DOHH2 (cell line): ENCODE data around the gene MYOG.

ENCODE experiments used
- H3F3A ChIP-seq: fragments of 200-600 bp; sonication (generic), shearing (Covaris generic); 2 replicates; pipeline ENCODE4 v1.6.0; 2016; ENCODE audit warnings: antibody characterized with exemption, mild to moderate bottlenecking; ENCODE audit not compliant: control insufficient read depth, insufficient read depth
- H3K27ac ChIP-seq: fragments of 200-600 bp; sonication (generic); 2 replicates; pipeline ENCODE4 v1.5.1; 2014; ENCODE audit warnings: low read depth, mild to moderate bottlenecking, low read length, moderate library complexity
- H3K27me3 ChIP-seq: fragments of 200-600 bp; sonication (generic); 2 replicates; pipeline ENCODE4 v1.6.1; 2014; ENCODE audit warnings: mild to moderate bottlenecking, low read length, mixed read lengths; ENCODE audit not compliant: control insufficient read depth
- H3K36me3 ChIP-seq: fragments of 200-600 bp; sonication (generic); 2 replicates; pipeline ENCODE4 v1.6.1; 2014; ENCODE audit warnings: mild to moderate bottlenecking, low read length, moderate library complexity, mixed read lengths; ENCODE audit not compliant: control insufficient read depth
- H3K4me1 ChIP-seq: fragments of 200-600 bp; sonication (generic); 2 replicates; pipeline ENCODE4 v1.6.1; 2014; ENCODE audit warnings: mild to moderate bottlenecking, low read length, mixed read lengths; ENCODE audit not compliant: control insufficient read depth
- H3K4me2 ChIP-seq: fragments of 200-600 bp; sonication (generic); 2 replicates; pipeline ENCODE4 v1.6.0; 2014; ENCODE audit warnings: mild to moderate bottlenecking, low read length, moderate library complexity
- H3K4me3 ChIP-seq: fragments of 200-600 bp; sonication (generic); 2 replicates; pipeline ENCODE4 v1.5.1; 2014; ENCODE audit warnings: mild to moderate bottlenecking, low read length, mixed read lengths
- H3K79me2 ChIP-seq: fragments of 200-600 bp; sonication (generic); 2 replicates; pipeline ENCODE4 v1.6.1; 2014; ENCODE audit warnings: mild to moderate bottlenecking, low read length, mixed read lengths; ENCODE audit not compliant: control insufficient read depth
- H3K9me2 ChIP-seq: fragments of 200-600 bp; sonication (generic); replicated peaks from 2 replicates; pipeline ENCODE4 v1.6.1; 2014; ENCODE audit warnings: mild to moderate bottlenecking, low read length, mixed read lengths; ENCODE audit not compliant: control insufficient read depth
- H3K9me3 ChIP-seq: fragments of 200-600 bp; sonication (generic); 2 replicates; pipeline ENCODE4 v1.6.1; 2014; ENCODE audit warnings: antibody characterized with exemption, low read length, mixed read lengths; ENCODE audit not compliant: control insufficient read depth, insufficient read depth
- H4K20me1 ChIP-seq: fragments of 200-600 bp; sonication (generic); 2 replicates; pipeline ENCODE4 v1.6.0; 2014; ENCODE audit warnings: low read depth, mild to moderate bottlenecking, antibody characterized with exemption, low read length, moderate library complexity; ENCODE audit not compliant: control insufficient read depth, insufficient read depth
- EZH2phosphoT487 ChIP-seq: fragments of 200-600 bp; sonication (generic); IDR thresholded peaks from 2 replicates; pipeline ENCODE4 v1.6.1; 2017; ENCODE audit warnings: borderline replicate concordance, mild to moderate bottlenecking, antibody characterized with exemption, low read length, moderate library complexity, mixed read lengths
- TF ChIP-seq, protein P1 (sequence below): fragments of 200-600 bp; sonication (generic); IDR thresholded peaks from one replicate; pipeline ENCODE4 v1.5.1; 2014; ENCODE audit warnings: antibody characterized with exemption, mild to moderate bottlenecking, low read depth, low read length; ENCODE audit not compliant: poor library complexity, severe bottlenecking

Gene MYOG

GRCh38 chr1:203103829-203104495 lies 18.1 kb upstream of the MYOG start:
- H3K79me2 ChIP-seq: no peaks in the 10 kb centered on the region
- no peaks in the 10 kb centered on the region for H3K4me1 ChIP-seq
- no peaks in the 10 kb centered on the region for H4K20me1 ChIP-seq
- no peaks in the 10 kb centered on the region for H3K9me3 ChIP-seq
- no peaks in the 10 kb centered on the region for H3K9me2 ChIP-seq
- no peaks in the 10 kb centered on the region for H3K36me3 ChIP-seq
- peaks cover 13% of the 10 kb centered on the region for H3K27me3 ChIP-seq
- H3K4me3 ChIP-seq: no peak overlapping the region
- no peak overlapping the region for H3K27ac ChIP-seq
- no peaks in the 10 kb centered on the region for H3F3A ChIP-seq
- TF ChIP-seq, protein P1, sequence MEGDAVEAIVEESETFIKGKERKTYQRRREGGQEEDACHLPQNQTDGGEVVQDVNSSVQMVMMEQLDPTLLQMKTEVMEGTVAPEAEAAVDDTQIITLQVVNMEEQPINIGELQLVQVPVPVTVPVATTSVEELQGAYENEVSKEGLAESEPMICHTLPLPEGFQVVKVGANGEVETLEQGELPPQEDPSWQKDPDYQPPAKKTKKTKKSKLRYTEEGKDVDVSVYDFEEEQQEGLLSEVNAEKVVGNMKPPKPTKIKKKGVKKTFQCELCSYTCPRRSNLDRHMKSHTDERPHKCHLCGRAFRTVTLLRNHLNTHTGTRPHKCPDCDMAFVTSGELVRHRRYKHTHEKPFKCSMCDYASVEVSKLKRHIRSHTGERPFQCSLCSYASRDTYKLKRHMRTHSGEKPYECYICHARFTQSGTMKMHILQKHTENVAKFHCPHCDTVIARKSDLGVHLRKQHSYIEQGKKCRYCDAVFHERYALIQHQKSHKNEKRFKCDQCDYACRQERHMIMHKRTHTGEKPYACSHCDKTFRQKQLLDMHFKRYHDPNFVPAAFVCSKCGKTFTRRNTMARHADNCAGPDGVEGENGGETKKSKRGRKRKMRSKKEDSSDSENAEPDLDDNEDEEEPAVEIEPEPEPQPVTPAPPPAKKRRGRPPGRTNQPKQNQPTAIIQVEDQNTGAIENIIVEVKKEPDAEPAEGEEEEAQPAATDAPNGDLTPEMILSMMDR: no peak
- no peak for TF ChIP-seq EZH2phosphoT487
- H3K4me2 ChIP-seq: no peak overlapping the region

- no peaks in the 10 kb centered on the region for H3K79me2 ChIP-seq
- no peaks in the 10 kb centered on the region for H3K36me3 ChIP-seq
- no peaks in the 10 kb centered on the region for H3F3A ChIP-seq
- H3K9me3 ChIP-seq: no peaks in the 10 kb centered on the region
- H4K20me1 ChIP-seq: no peaks in the 10 kb centered on the region
- H3K27me3 ChIP-seq: peaks cover 9% of the 10 kb centered on the region
- no peak overlapping the region for H3K27ac ChIP-seq
- no peak overlapping the region for H3K4me3 ChIP-seq
- H3K4me1 ChIP-seq: no peaks in the 10 kb centered on the region
- no peak overlapping the region for H3K4me2 ChIP-seq
- no peaks in the 10 kb centered on the region for H3K9me2 ChIP-seq
- TF ChIP-seq, protein P1: no peak
- TF ChIP-seq EZH2phosphoT487: no peak
Measured at GRCh38 chr1:203103216-203103615, 17.4 kb upstream of the MYOG start.

GRCh38 chr1:203101813-203102634 lies 16.2 kb upstream of the MYOG start:
- TF ChIP-seq, protein P1: no peak
- TF ChIP-seq EZH2phosphoT487: no peak
- Histone ChIP-seq H4K20me1 (no peaks in the 10 kb centered on the region), H3K27ac (no peak overlapping the region), H3K27me3 (peaks cover 3% of the 10 kb centered on the region; the same call in 1 of the 2 replicates), H3K9me3 (no peaks in the 10 kb centered on the region), H3K4me1 (no peaks in the 10 kb centered on the region), H3K4me2 (no peak overlapping the region), H3K36me3 (no peaks in the 10 kb centered on the region), H3K4me3 (no peak overlapping the region), H3F3A (no peaks in the 10 kb centered on the region), H3K9me2 (no peaks in the 10 kb centered on the region), H3K79me2 (no peaks in the 10 kb centered on the region)
